GM06990 (cell line): Measurements from ENCODE around the gene CCKAR.

ENCODE experiments used
- DNase-seq: peaks from one replicate; pipeline ENCODE4 v3.0.0-alpha.2; 2011; ENCODE audit not compliant: insufficient read length; ENCODE audit errors: extremely low read depth
- H3K27me3 ChIP-seq: replicated peaks from 2 replicates; pipeline ENCODE4 v1.6.0; 2011; ENCODE audit warnings: low read length; ENCODE audit not compliant: control insufficient read depth, insufficient read depth
- H3K36me3 ChIP-seq: 2 replicates; pipeline ENCODE4 v1.5.1; 2011; ENCODE audit warnings: low read length; ENCODE audit not compliant: control insufficient read depth, insufficient read depth
- H3K4me3 ChIP-seq: replicated peaks from 2 replicates; pipeline ENCODE4 v1.5.1; 2011; ENCODE audit warnings: low read depth, mild to moderate bottlenecking, control low read depth, low read length
- TF ChIP-seq, protein P1 (sequence below): IDR thresholded peaks from 2 replicates; pipeline ENCODE4 v1.5.1; 2011; ENCODE audit warnings: low read length, control low read depth, mild to moderate bottlenecking, inconsistent platforms; ENCODE audit not compliant: insufficient read depth, poor library complexity, severe bottlenecking

CCKAR gene

DNA sequence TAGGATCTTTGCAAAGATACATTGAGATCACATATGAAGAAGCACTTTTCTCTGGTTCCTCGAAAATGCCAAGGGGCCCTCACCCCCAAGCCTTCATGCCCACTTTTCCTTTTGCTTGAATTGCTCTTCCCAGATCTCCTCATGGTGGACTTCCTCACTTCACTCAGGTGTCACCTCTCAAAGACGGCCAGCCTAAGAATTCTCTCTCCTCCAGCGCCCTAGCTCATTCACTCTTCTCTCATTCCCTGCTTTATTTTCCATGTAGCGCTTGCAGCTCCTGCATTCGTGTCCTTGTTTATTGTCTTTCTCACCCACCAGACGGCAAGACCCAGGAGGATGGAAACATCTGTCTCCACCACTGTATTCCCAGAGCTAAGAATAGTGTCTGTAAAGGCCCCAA is 32.9 kb downstream of the CCKAR start:
- no peak for DNase-seq
- Histone ChIP-seq H3K4me3 (no peak overlapping the region), H3K36me3 (no peaks in the 10 kb centered on the region), H3K27me3 (no peaks in the 10 kb centered on the region; the same call in 1 of the 2 replicates)
- TF ChIP-seq, protein P1, sequence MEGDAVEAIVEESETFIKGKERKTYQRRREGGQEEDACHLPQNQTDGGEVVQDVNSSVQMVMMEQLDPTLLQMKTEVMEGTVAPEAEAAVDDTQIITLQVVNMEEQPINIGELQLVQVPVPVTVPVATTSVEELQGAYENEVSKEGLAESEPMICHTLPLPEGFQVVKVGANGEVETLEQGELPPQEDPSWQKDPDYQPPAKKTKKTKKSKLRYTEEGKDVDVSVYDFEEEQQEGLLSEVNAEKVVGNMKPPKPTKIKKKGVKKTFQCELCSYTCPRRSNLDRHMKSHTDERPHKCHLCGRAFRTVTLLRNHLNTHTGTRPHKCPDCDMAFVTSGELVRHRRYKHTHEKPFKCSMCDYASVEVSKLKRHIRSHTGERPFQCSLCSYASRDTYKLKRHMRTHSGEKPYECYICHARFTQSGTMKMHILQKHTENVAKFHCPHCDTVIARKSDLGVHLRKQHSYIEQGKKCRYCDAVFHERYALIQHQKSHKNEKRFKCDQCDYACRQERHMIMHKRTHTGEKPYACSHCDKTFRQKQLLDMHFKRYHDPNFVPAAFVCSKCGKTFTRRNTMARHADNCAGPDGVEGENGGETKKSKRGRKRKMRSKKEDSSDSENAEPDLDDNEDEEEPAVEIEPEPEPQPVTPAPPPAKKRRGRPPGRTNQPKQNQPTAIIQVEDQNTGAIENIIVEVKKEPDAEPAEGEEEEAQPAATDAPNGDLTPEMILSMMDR: no peak

DNA sequence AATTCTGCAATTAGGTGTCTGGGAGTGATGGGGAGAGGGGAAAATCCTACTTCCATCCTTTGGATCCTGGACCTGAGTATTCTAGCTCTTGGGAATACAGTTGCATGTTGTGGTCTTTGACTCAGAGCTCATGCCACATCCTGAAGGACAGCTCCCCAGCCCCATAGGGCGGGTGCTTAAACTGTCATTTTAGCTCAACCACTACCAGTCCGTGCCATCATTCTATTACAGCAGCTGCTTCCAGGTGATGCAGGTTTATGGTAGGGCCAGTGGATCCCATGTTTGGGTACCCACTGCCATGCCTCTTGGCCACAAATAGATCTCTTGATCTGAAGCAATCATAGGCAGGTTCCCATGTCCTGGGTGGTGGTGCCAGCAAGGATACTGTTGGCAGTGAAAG is 34.7 kb downstream of the CCKAR start:
- TF ChIP-seq, protein P1: no peak
- H3K36me3 ChIP-seq: no peaks in the 10 kb centered on the region
- no peak for DNase-seq
- no peak overlapping the region for H3K4me3 ChIP-seq
- H3K27me3 ChIP-seq: no peaks in the 10 kb centered on the region; the same call in 1 of the 2 replicates

DNA sequence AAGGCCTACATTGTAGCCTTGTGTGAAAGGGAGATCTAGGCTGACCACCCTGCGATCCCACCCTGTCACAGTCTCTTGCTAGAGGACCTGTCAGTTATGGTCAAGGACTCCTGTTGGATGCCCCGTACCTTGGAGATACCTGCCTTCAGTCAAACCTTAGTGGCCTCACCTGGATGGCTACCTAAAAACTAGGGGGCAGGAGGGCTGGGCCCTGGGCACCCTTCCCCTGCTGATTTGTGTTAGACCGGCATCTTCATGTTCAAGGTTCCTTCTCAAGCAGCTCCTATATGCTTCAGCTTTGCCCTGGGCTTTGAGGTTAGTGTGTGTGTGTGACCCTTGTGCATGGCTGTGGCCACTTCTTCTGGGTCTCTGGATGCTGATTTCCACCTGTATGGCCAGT is 35.3 kb downstream of the CCKAR start:
- no peaks in the 10 kb centered on the region; the same call in 1 of the 2 replicates for H3K27me3 ChIP-seq
- H3K4me3 ChIP-seq: no peak overlapping the region
- no peak for DNase-seq
- H3K36me3 ChIP-seq: no peaks in the 10 kb centered on the region
- TF ChIP-seq, protein P1: no peak

- no peak for DNase-seq
- H3K36me3 ChIP-seq: no peaks in the 10 kb centered on the region
- TF ChIP-seq, protein P1: no peak
- no peak overlapping the region for H3K4me3 ChIP-seq
- H3K27me3 ChIP-seq: no peaks in the 10 kb centered on the region
These were observed 37.4 kb downstream of the CCKAR start for GRCh38 chr4:26452565-26453531.

DNA sequence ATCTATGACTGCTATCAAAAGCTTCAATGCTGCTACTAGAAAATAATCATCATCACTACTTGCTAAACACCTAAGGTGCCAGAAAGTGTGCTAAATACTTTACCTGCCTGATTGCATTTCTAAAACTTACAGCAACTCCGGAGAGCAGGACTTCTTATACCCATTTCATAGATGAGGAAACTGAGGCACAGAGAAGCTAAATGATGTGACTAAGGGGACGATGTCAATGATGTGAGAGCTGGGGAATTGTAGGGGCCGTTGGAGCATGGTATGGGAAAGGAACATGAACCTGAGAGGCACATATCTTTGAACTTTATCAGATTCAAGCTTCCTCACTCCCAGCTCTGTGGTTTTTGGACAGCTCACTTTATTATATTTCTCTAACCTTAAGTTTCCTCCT is 38.7 kb downstream of the CCKAR start:
- no peak for DNase-seq
- Histone ChIP-seq H3K36me3 (no peaks in the 10 kb centered on the region), H3K4me3 (no peak overlapping the region), H3K27me3 (no peaks in the 10 kb centered on the region)
- TF ChIP-seq, protein P1: no peak

DNA sequence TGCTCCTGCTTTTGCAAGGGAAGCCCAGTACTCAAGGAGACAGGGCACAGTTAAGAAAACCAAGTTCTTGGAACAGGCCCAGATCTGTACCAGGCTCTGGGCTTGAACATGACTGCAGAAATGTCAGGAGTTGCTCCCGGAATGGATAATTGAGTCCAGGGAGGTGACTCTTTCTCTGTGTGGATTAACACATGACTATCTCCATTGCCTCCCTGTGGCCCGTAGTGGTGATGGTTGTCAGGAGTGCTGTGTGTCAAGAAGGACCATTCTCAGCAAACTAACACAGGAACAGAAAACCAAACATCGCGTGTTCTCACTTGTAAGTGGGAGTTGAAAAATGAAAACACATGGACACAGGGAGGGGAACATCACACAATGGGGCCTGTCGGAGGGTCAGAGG is 39.9 kb downstream of the CCKAR start:
- Histone ChIP-seq H3K4me3 (no peak overlapping the region), H3K36me3 (no peaks in the 10 kb centered on the region), H3K27me3 (no peaks in the 10 kb centered on the region)
- TF ChIP-seq, protein P1: no peak
- DNase-seq: no peak
